Vagina (tissue), 2 donors: Measurements from ENCODE around the gene SMURF1. TPM values are rescaled to one million over a fixed set of nuclear protein-coding genes. Genes with fewer than 3 reads are reported as not detected.

Experiments
- DNase-seq, 2 donors: peaks; one replicate each; pipeline ENCODE4 v3.0.0-alpha.2; 2017; ENCODE audit errors: extremely low spot score in 2 of 2
- H3K27ac ChIP-seq: fragments of 200-600 bp; sonication (generic); one replicate; pipeline ENCODE4 v1.5.1; 2019
- H3K27me3 ChIP-seq: fragments of 200-600 bp; sonication (generic); one replicate; pipeline ENCODE4 v1.5.1; 2019
- H3K36me3 ChIP-seq, 2 donors: fragments of 200-600 bp; sonication (generic); one replicate each; pipeline ENCODE4 v1.5.1; 2017 to 2019
- H3K4me1 ChIP-seq: fragments of 200-600 bp; sonication (generic); one replicate; pipeline ENCODE4 v1.5.1; 2019
- H3K4me3 ChIP-seq, 2 donors: fragments of 200-600 bp; sonication (generic); 1 replicate in 1 of 2; 2 replicates in 1 of 2; pipeline ENCODE4 v1.5.1; 2016 to 2019
- H3K9me3 ChIP-seq: fragments of 200-600 bp; sonication (generic); one replicate; pipeline ENCODE4 v1.5.1; 2019
- CTCF ChIP-seq, 3 experiments: fragments of 450-650 bp in 2 of 3; fragments of 200-600 bp in 1 of 3; sonication (generic) in 1 of 3; IDR thresholded peaks; one replicate each; pipeline ENCODE4 v1.5.1; 2017 to 2019; ENCODE audit warnings: antibody characterized with exemption in 3 of 3, mild to moderate bottlenecking in 2 of 3, moderate library complexity in 2 of 3
- POLR2A ChIP-seq, 2 donors: fragments of 450-650 bp; IDR thresholded peaks; one replicate each; pipeline ENCODE4 v1.6.1; 2017; ENCODE audit warnings: antibody characterized with exemption in 2 of 2, mild to moderate bottlenecking in 2 of 2, moderate library complexity in 2 of 2
- POLR2AphosphoS5 ChIP-seq, 2 donors: sonication (generic); formaldehyde crosslinking; IDR thresholded peaks; one replicate each; pipeline ENCODE4 v1.9.0; 2017; ENCODE audit warnings: antibody characterized with exemption in 2 of 2, mild to moderate bottlenecking in 2 of 2, low read depth in 1 of 2; ENCODE audit not compliant: insufficient read depth in 1 of 2
- intact Hi-C: fragments of 100-400 bp; cut with DNase I; formaldehyde crosslinking; loops from one replicate; pipeline ENCODE4 v1.15.1; 2023
- total RNA-seq: library from RNA; depleted of rRNA; stranded (reverse); fragments of >200 nt; gene quantifications from one replicate; pipeline ENCODE4 v1.2.3, GENCODE V29; 2016

The SMURF1 gene
- total RNA-seq, 1 donor from 2014 or later: 30.0 TPM

GRCh38 chr7:99038086-99038855, 105.6 kb downstream of the SMURF1 start:
- TF ChIP-seq POLR2AphosphoS5 (IDR thresholded peaks at IDR 0.05; ENCODE audit: insufficient read depth in 1 of 2, low read depth in 1 of 2): no peak
- TF ChIP-seq CTCF (IDR thresholded peaks at IDR 0.05): no peak
- TF ChIP-seq POLR2A (IDR thresholded peaks at IDR 0.05): no peak
- peaks cover 10% of the 10 kb centered on the region for H3K4me1 ChIP-seq
- H3K27ac ChIP-seq: no peak overlapping the region
- DNase-seq: no peak
- H3K9me3 ChIP-seq: no peaks in the 10 kb centered on the region
- H3K27me3 ChIP-seq: no peaks in the 10 kb centered on the region
- no peak overlapping the region for H3K4me3 ChIP-seq
- intact Hi-C loops: loop anchor here (2.0 to 5.0 kb wide), 2 partner anchors 104 to 277 kb away; partner anchors contain the start of gene SMURF1
- peaks cover 0 to 75% of the 10 kb centered on the region in 2 donors for H3K36me3 ChIP-seq

GRCh38 chr7:99037327-99037940, 106.5 kb downstream of the SMURF1 start:
- peaks cover 0 to 82% of the 10 kb centered on the region in 2 donors for H3K36me3 ChIP-seq
- intact Hi-C loops: loop anchor here (5.0 kb wide), 1 partner anchor 105 kb away; the partner anchor contains the start of gene SMURF1

GRCh38 chr7:99036546-99037111, 107.3 kb downstream of the SMURF1 start:
- H3K36me3 ChIP-seq: peaks cover 0 to 89% of the 10 kb centered on the region in 2 donors
- H3K9me3 ChIP-seq: no peaks in the 10 kb centered on the region
- no peak overlapping the region for H3K27ac ChIP-seq
- no peaks in the 10 kb centered on the region for H3K27me3 ChIP-seq
- intact Hi-C loops: loop anchor here (5.0 kb wide), 1 partner anchor 106 kb away; the partner anchor contains the start of gene SMURF1
- peaks cover 10% of the 10 kb centered on the region for H3K4me1 ChIP-seq
- no peak for DNase-seq
- TF ChIP-seq POLR2AphosphoS5 (IDR thresholded peaks at IDR 0.05; ENCODE audit: insufficient read depth in 1 of 2, low read depth in 1 of 2): no peak
- TF ChIP-seq POLR2A (IDR thresholded peaks at IDR 0.05): no peak
- TF ChIP-seq CTCF (IDR thresholded peaks at IDR 0.05): no peak
- no peak overlapping the region for H3K4me3 ChIP-seq

More at GRCh38 chr7:99037327-99037940, 106.5 kb downstream of the SMURF1 start:
- H3K4me3 ChIP-seq: no peak overlapping the region
- H3K27ac ChIP-seq: no peak overlapping the region
- no peak for DNase-seq
- peaks cover 10% of the 10 kb centered on the region for H3K4me1 ChIP-seq
- H3K27me3 ChIP-seq: no peaks in the 10 kb centered on the region
- H3K9me3 ChIP-seq: no peaks in the 10 kb centered on the region
- TF ChIP-seq POLR2AphosphoS5 (IDR thresholded peaks at IDR 0.05; ENCODE audit: insufficient read depth in 1 of 2, low read depth in 1 of 2) (no peak), POLR2A (IDR thresholded peaks at IDR 0.05) (no peak), CTCF (IDR thresholded peaks at IDR 0.05) (no peak)

GRCh38 chr7:99035723-99036545, 108.0 kb downstream of the SMURF1 start:
- no peak for TF ChIP-seq POLR2A (IDR thresholded peaks at IDR 0.05)
- TF ChIP-seq CTCF (IDR thresholded peaks at IDR 0.05): no peak
- TF ChIP-seq POLR2AphosphoS5 (IDR thresholded peaks at IDR 0.05; ENCODE audit: insufficient read depth in 1 of 2, low read depth in 1 of 2): no peak
- Histone ChIP-seq H3K27ac (no peak overlapping the region), H3K4me1 (peaks cover 6% of the 10 kb centered on the region), H3K4me3 (no peak overlapping the region), H3K36me3 (peaks cover 0 to 85% of the 10 kb centered on the region in 2 donors), H3K9me3 (no peaks in the 10 kb centered on the region), H3K27me3 (no peaks in the 10 kb centered on the region)
- DNase-seq: no peak
- intact Hi-C loops: loop anchor here (5.0 kb wide), 1 partner anchor 106 kb away; the partner anchor contains the start of gene SMURF1
